Activated T-cell treated with anti-CD3 and anti-CD28 coated beads for 24 hours (primary cell): ENCODE measurements around the gene CDV3.

Experiments
- DNase-seq: peaks from one replicate; pipeline ENCODE4 v3.0.0-alpha.2; 2020; ENCODE audit warnings: low read depth

Gene CDV3

GRCh38 chr3:133606342-133606741, 32.9 kb downstream of the CDV3 start:
- DNase-seq, result no peak

GRCh38 chr3:133606902-133607301, 33.4 kb downstream of the CDV3 start:
- DNase-seq, result no peak

GRCh38 chr3:133607816-133608215, 34.3 kb downstream of the CDV3 start:
- no peak for DNase-seq

GRCh38 chr3:133608388-133608787, 34.9 kb downstream of the CDV3 start:
- no peak for DNase-seq

- no peak for DNase-seq
These were observed 36.5 kb downstream of the CDV3 start for GRCh38 chr3:133610031-133610430.

GRCh38 chr3:133611534-133611933, 38.0 kb downstream of the CDV3 start:
- DNase-seq, result no peak

GRCh38 chr3:133620066-133620784, 46.7 kb downstream of the CDV3 start:
- no peak for DNase-seq

GRCh38 chr3:133627789-133628188, 54.3 kb downstream of the CDV3 start:
- DNase-seq, result no peak

GRCh38 chr3:133629146-133629545, 55.7 kb downstream of the CDV3 start:
- no peak for DNase-seq

GRCh38 chr3:133633439-133633838, 60.0 kb downstream of the CDV3 start:
- no peak for DNase-seq
